NCI-H2196 treated with DMSO at 0.1 percent for 48 hours (cell line): ENCODE measurements around the gene TBL1XR1.
"Not testable (repeated sequence)": the region's sequence is repeated elsewhere in the genome, so short reads cannot be mapped to it uniquely, and the experiment has no call there.

Experiments used
- DNase-seq: peaks from one replicate; lab custom pipeline; 2025; ENCODE audit not compliant: unreplicated experiment; lab: John Stamatoyannopoulos, UW

The TBL1XR1 gene

GRCh38 chr3:177144922-177145321 lies 52.4 kb downstream of the TBL1XR1 start:
- DNase-seq = no peak

GRCh38 chr3:177141899-177142646 lies 55.2 kb downstream of the TBL1XR1 start:
- no peak for DNase-seq

- no peak for DNase-seq
These were observed 55.8 kb downstream of the TBL1XR1 start for GRCh38 chr3:177141471-177141870.

GRCh38 chr3:177139220-177139619 lies 58.1 kb downstream of the TBL1XR1 start:
- not testable (repeated sequence) for DNase-seq

GRCh38 chr3:177137774-177138705 lies 59.2 kb downstream of the TBL1XR1 start:
- no peak for DNase-seq

GRCh38 chr3:177136741-177137140 lies 60.5 kb downstream of the TBL1XR1 start:
- DNase-seq = no peak

- DNase-seq = no peak
These were observed 61.3 kb downstream of the TBL1XR1 start for GRCh38 chr3:177135841-177136492.

GRCh38 chr3:177134816-177135210 lies 62.5 kb downstream of the TBL1XR1 start:
- no peak for DNase-seq

GRCh38 chr3:177133860-177134815 lies 63.1 kb downstream of the TBL1XR1 start:
- no peak for DNase-seq

- no peak for DNase-seq
These were observed 65.2 kb downstream of the TBL1XR1 start for GRCh38 chr3:177131927-177132636.

- no peak for DNase-seq
These were observed 70.3 kb downstream of the TBL1XR1 start for GRCh38 chr3:177127008-177127407.

GRCh38 chr3:177126015-177126773 lies 71.1 kb downstream of the TBL1XR1 start:
- DNase-seq = no peak

GRCh38 chr3:177124882-177125281 lies 72.4 kb downstream of the TBL1XR1 start:
- DNase-seq = no peak

GRCh38 chr3:177123822-177124221 lies 73.5 kb downstream of the TBL1XR1 start:
- DNase-seq = no peak

GRCh38 chr3:177122183-177122856 lies 75.0 kb downstream of the TBL1XR1 start:
- DNase-seq = no peak

GRCh38 chr3:177119829-177120228 lies 77.5 kb downstream of the TBL1XR1 start:
- no peak for DNase-seq

GRCh38 chr3:177114253-177114652 lies 83.0 kb downstream of the TBL1XR1 start:
- no peak for DNase-seq

GRCh38 chr3:177111541-177111949 lies 85.7 kb downstream of the TBL1XR1 start:
- DNase-seq = no peak
